Left lung (tissue), 10 donors: ENCODE data around the gene LGALS3. TPM values are rescaled to one million over a fixed set of nuclear protein-coding genes. Genes with fewer than 3 reads are reported as not detected.

Experiments used
- ATAC-seq: fragments of 200-7000 bp; cut with Tn5 transposase; one replicate; pipeline ENCODE4 v1.9.1; 2020; ENCODE audit warnings: moderate library complexity
- DNase-seq, 4 donors: peaks; one replicate each; pipeline ENCODE4 v3.0.0-alpha.2; 2013 to 2020
- H3K27ac ChIP-seq, 2 donors: fragments of 200-600 bp; sonication (generic) in 1 of 2; one replicate each; pipeline versions ENCODE4 v1.5.0 to v1.8.0; 2020 to 2021
- H3K27me3 ChIP-seq, 2 donors: fragments of 200-600 bp; sonication (generic) in 1 of 2; one replicate each; pipeline versions ENCODE4 v1.5.0 to v1.8.0; 2020 to 2021
- H3K36me3 ChIP-seq, 2 donors: fragments of 200-600 bp; sonication (generic) in 1 of 2; one replicate each; pipeline versions ENCODE4 v1.5.0 to v1.8.0; 2020 to 2021
- H3K4me1 ChIP-seq, 2 donors: fragments of 200-600 bp; one replicate each; pipeline ENCODE4 v1.8.0; 2021
- H3K4me3 ChIP-seq, 2 donors: fragments of 200-600 bp; sonication (generic) in 1 of 2; one replicate each; pipeline versions ENCODE4 v1.5.0 to v1.8.0; 2020 to 2021; ENCODE audit warnings: mild to moderate bottlenecking in 1 of 2
- H3K9me3 ChIP-seq, 2 donors: fragments of 200-600 bp; sonication (generic) in 1 of 2; one replicate each; pipeline versions ENCODE4 v1.5.0 to v1.8.0; 2020 to 2021
- intact Hi-C, 2 donors: fragments of 100-400 bp; cut with DNase I; formaldehyde crosslinking; loops; one replicate each; pipeline versions ENCODE4 v1.11.2 to v1.14.2; 2022
- polyA plus RNA-seq, 6 donors: library from polyadenylated mRNA; unstranded; fragments of 120-200 nt; gene quantifications; one replicate each; pipeline ENCODE4 v1.2.1, GENCODE V29; 2013; ENCODE audit not compliant: insufficient read length in 6 of 6
- total RNA-seq, 2 donors: library from RNA; stranded (reverse); fragmentation: NEBNext Ultra II Directional; extraction: Animal tissue kit (Norgen Biotek cat#: 25700); gene quantifications; one replicate each; pipeline ENCODE4 v1.2.1, GENCODE V29; 2021
- TF ChIP-seq, protein P1 (sequence below), 2 donors: fragments of 200-600 bp; sonication (generic) in 1 of 2; IDR thresholded peaks; one replicate each; pipeline versions ENCODE4 v1.5.0 to v1.8.0; 2021; ENCODE audit warnings: antibody characterized with exemption in 2 of 2
- donor health status: DM: no; HTN: yes; CAD: no.
- donor health status: DM: no; HTN: no; CAD: no.

The LGALS3 gene
- total and polyA plus RNA-seq, 8 donors = 41.2 to 369 (median 51.9) TPM

DNA sequence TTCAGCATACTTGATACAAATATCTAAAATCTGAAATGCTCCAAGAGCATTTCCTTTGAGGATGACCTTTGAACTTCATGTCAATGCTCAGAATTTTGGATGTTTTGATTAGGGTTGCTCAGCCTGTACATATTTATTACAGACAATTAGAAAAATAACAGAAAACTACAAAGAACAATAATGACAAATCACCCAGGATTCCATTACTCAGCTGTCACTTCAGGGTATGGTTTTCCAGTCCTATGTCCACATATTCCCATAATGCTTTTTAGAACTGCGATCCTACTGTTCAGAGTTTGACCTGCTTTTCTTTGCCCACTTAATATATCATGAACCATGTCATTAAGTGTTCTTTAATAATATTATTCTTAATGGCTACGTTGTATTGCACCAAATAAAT lies 51.0 kb downstream of the LGALS3 start:
- no peak for ATAC-seq
- DNase-seq = no peak
- H3K9me3 ChIP-seq = no peaks in the 10 kb centered on the region
- H3K27ac ChIP-seq = no peak overlapping the region
- TF ChIP-seq, protein P1, sequence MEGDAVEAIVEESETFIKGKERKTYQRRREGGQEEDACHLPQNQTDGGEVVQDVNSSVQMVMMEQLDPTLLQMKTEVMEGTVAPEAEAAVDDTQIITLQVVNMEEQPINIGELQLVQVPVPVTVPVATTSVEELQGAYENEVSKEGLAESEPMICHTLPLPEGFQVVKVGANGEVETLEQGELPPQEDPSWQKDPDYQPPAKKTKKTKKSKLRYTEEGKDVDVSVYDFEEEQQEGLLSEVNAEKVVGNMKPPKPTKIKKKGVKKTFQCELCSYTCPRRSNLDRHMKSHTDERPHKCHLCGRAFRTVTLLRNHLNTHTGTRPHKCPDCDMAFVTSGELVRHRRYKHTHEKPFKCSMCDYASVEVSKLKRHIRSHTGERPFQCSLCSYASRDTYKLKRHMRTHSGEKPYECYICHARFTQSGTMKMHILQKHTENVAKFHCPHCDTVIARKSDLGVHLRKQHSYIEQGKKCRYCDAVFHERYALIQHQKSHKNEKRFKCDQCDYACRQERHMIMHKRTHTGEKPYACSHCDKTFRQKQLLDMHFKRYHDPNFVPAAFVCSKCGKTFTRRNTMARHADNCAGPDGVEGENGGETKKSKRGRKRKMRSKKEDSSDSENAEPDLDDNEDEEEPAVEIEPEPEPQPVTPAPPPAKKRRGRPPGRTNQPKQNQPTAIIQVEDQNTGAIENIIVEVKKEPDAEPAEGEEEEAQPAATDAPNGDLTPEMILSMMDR (IDR thresholded peaks at IDR 0.05) = no peak
- no peaks in the 10 kb centered on the region for H3K4me1 ChIP-seq
- H3K4me3 ChIP-seq = no peak overlapping the region
- H3K36me3 ChIP-seq = no peaks in the 10 kb centered on the region
- intact Hi-C loops = no loop called here
- H3K27me3 ChIP-seq = no peaks in the 10 kb centered on the region

DNA sequence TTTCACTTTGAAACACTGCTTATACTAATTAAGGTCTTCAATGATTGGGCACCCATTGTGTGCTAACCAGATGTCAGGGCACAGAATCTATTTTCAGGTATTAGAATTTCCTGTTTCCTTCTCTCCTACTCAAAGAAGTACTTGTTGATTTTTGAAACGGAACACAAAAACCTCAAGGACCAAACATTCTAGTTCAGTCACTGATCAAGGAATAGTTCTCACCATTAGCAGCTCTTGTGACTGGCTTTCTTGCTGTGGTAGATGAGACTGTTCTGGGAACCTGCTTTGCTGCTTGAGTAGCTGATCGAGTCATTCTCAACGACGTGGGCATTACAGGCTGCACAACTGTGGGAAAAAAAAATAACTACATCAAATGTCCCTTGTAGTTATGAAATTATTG lies 51.4 kb downstream of the LGALS3 start:
- peak; percentile 63 for ATAC-seq
- TF ChIP-seq, protein P1 (IDR thresholded peaks at IDR 0.05) = no peak
- intact Hi-C loops = no loop called here
- no peaks in the 10 kb centered on the region for H3K9me3 ChIP-seq
- no peak for DNase-seq
- H3K27ac ChIP-seq = no peak overlapping the region
- no peaks in the 10 kb centered on the region for H3K27me3 ChIP-seq
- H3K4me1 ChIP-seq = no peaks in the 10 kb centered on the region
- H3K4me3 ChIP-seq = no peak overlapping the region
- no peaks in the 10 kb centered on the region for H3K36me3 ChIP-seq

DNA sequence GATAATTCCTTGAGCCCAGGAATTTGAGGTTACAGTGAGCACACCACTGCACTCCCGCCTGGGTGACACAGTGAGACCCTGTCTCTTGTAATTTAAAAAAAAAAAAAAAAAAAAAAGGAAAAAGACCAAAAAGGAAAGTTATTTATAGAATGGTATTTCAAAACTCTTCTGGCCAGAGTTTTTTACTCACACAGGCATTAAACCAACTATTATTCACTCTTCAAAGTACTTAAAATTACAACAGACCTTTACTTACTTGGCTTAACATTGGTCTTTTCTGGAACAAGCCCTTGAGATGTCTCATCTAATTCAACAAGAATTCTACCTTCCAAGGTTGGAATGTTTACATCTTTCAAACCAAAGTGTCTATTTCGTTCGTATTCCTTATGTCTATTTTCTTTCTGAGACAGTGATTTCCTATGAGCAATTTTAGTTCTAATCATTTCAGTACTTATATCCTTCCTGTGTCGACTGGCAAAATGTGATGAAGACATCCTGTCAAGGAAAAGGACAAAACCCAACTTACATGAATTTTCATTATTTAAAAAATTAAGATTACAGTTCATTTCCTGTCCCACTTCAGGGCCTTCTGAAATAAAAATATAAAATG lies 59.7 kb downstream of the LGALS3 start:
- Histone ChIP-seq H3K36me3 (no peaks in the 10 kb centered on the region), H3K4me3 (no peak overlapping the region), H3K27me3 (no peaks in the 10 kb centered on the region), H3K27ac (no peak overlapping the region), H3K9me3 (no peaks in the 10 kb centered on the region), H3K4me1 (peaks cover 4 to 17% of the 10 kb centered on the region in 2 donors)
- DNase-seq = no peak
- intact Hi-C loops = no loop called here
- ATAC-seq = no peak
- TF ChIP-seq, protein P1 (IDR thresholded peaks at IDR 0.05) = no peak

DNA sequence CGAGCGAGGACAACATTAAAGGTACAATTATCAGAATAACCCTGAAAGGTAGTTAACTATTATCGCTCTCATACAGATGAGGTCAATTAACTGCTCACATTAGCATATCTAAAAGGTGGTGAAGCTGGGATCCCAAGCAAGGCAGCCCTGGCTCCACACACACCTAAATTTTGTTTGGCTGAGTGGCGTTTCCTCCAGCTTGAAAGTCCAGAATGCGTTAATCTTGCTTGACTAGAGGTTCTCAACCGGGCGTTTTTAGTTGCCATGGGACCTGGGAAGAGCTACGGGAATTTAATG lies 61.8 kb downstream of the LGALS3 start:
- TF ChIP-seq, protein P1 (IDR thresholded peaks at IDR 0.05) = no peak
- H3K27me3 ChIP-seq = no peaks in the 10 kb centered on the region
- H3K27ac ChIP-seq = no peak overlapping the region
- H3K9me3 ChIP-seq = no peaks in the 10 kb centered on the region
- peak overlapping the region; percentile 52 to 57 for H3K4me3 ChIP-seq
- peaks cover 4 to 17% of the 10 kb centered on the region in 2 donors for H3K4me1 ChIP-seq
- ATAC-seq (no peak), DNase-seq (no peak)
- no peaks in the 10 kb centered on the region for H3K36me3 ChIP-seq
- intact Hi-C loops = no loop called here

DNA sequence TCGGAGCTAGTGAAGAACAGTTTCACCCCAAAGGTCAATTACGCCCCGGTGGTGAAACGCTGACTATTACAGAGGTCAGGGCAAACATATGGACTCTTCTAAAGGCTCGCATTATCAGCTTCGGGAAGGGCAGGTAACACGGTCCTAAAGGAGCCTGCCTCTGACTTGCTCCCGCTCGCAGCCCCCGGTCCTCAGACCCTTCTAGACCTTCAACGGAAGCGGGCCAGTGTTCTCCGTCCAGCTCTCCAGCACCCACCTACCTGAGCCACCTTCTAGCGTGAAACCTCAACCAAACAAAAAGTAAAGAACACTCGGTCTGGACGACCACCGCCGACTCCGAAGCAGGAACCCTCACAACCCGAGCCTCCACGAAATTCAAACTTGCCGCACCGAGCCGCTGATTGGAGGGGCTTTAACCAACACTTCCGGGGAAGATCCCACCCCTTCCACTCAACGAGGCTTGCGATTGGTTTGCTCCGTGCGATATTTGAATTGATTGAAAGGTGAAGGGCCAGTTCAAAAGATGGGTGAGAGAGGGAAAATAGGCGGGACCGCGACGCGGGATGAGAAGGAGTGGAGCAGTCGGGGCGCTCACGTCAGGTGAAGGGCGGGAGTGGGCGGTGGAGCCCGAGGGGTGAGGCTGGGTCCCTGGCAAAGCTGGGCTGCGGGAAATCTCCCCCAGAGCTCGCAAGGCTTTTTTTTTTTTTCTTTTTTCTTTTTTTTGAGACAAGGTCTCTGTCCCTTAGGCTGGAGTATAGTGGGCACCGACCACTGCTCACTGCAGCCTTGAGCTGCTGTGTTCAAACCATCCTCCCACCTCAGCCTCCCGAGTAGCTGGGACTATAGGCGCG lies 62.4 kb downstream of the LGALS3 start, which contains the start of gene DLGAP5:
Gene DLGAP5, minus strand, starts transcription at position 383 of the 851 bp plus-strand sequence. CDS start 2,406 bp downstream, outside the sequence.
- Histone ChIP-seq H3K36me3 (no peaks in the 10 kb centered on the region), H3K9me3 (no peaks in the 10 kb centered on the region), H3K4me3 (peak within 1 kb of the TSS; percentile 52 to 57), H3K4me1 (peaks cover 4 to 17% of the 10 kb centered on the region in 2 donors), H3K27me3 (no peaks in the 10 kb centered on the region), H3K27ac (peak within 1 kb of the TSS in 1 of 2 donors; percentile 41)
- ATAC-seq (peak; percentile 98), DNase-seq (peak; percentile 93 to 97 (median 96))
- TF ChIP-seq, protein P1 (IDR thresholded peaks at IDR 0.05) = no peak
- intact Hi-C loops = no loop called here
